Measurements from ENCODE around the gene C2orf69. TPM values are rescaled to one million over a fixed set of nuclear protein-coding genes. Genes with fewer than 3 reads are reported as not detected.

The C2orf69 gene
- total RNA-seq, 1 donor from 2014 or later: 11.3 TPM

GRCh38 chr2:199883474-199884212, 27.4 kb upstream of the C2orf69 start:
- H3K36me3 ChIP-seq: no peaks in the 10 kb centered on the region
- ATAC-seq (no peak), DNase-seq (no peak)
- H3K27ac ChIP-seq: no peak overlapping the region
- no peaks in the 10 kb centered on the region for H3K4me1 ChIP-seq
- no peaks in the 10 kb centered on the region for H3K9me3 ChIP-seq
- H3K27me3 ChIP-seq: no peaks in the 10 kb centered on the region
- intact Hi-C loops (cut with DNase I): no loop called here
- no peak overlapping the region for H3K4me3 ChIP-seq
- no peak for TF ChIP-seq CTCF (IDR thresholded peaks at IDR 0.05)

GRCh38 chr2:199895406-199895805, 15.7 kb upstream of the C2orf69 start:
- ATAC-seq (no peak), DNase-seq (no peak)
- no peak for TF ChIP-seq CTCF (IDR thresholded peaks at IDR 0.05)
- Histone ChIP-seq H3K9me3 (no peaks in the 10 kb centered on the region), H3K27ac (no peak overlapping the region), H3K27me3 (no peaks in the 10 kb centered on the region), H3K4me1 (no peaks in the 10 kb centered on the region), H3K4me3 (no peak overlapping the region), H3K36me3 (no peaks in the 10 kb centered on the region)
- intact Hi-C loops (cut with DNase I): no loop called here

DNA sequence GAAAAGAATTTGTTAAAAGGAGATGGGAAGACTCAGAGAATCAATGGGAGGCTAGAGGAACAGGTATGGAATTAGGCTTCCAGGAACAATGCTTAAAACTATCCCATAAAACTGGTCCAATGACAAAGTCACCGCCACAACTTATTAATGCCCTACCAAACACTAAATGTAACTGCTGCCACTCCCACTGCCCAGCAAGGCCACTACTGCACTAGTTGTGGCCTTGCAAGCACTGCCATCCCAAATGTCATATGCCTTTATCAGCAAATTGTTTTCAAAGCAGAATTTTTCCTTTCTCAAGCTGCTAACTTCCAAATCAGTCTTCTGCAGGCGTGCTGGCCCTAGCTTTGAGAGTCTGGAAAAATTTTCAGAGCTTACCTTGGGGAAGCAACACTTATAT, 14.5 kb upstream of the C2orf69 start:
- no peak for DNase-seq
- intact Hi-C loops (cut with DNase I): no loop called here
- H3K9me3 ChIP-seq: no peaks in the 10 kb centered on the region
- no peak for TF ChIP-seq CTCF (IDR thresholded peaks at IDR 0.05)
- H3K36me3 ChIP-seq: no peaks in the 10 kb centered on the region
- H3K27me3 ChIP-seq: no peaks in the 10 kb centered on the region
- H3K4me1 ChIP-seq: no peaks in the 10 kb centered on the region
- no peak overlapping the region for H3K4me3 ChIP-seq
- H3K27ac ChIP-seq: no peak overlapping the region
- no peak for ATAC-seq

DNA sequence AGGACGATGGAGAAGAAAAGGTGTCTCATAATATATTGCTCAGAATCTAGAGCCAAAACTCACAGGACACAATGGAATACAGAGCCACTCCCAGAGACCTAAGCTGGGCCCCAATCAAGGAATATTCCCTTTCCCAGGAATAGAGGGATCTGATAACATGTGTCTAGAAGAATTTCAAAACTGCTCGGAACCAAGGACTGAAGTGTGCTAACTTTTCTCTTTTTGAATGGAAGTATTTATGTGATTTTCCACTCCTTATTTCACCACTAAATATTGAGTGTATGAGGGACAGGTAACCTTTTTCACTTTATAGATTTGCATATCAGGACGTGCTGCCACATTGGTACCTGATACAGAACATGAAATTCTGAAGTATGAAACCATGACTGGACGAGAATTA, 9.2 kb upstream of the C2orf69 start:
- Histone ChIP-seq H3K9me3 (no peaks in the 10 kb centered on the region), H3K27ac (no peak overlapping the region), H3K4me3 (no peak overlapping the region), H3K4me1 (no peaks in the 10 kb centered on the region), H3K36me3 (no peaks in the 10 kb centered on the region), H3K27me3 (no peaks in the 10 kb centered on the region)
- no peak for DNase-seq
- no peak for TF ChIP-seq CTCF (IDR thresholded peaks at IDR 0.05)
- ATAC-seq: no peak
- intact Hi-C loops (cut with DNase I): no loop called here

- no peak for TF ChIP-seq CTCF (IDR thresholded peaks at IDR 0.05)
- no peaks in the 10 kb centered on the region for H3K36me3 ChIP-seq
- intact Hi-C loops (cut with DNase I): no loop called here
Measured at GRCh38 chr2:199902486-199903110, 8.5 kb upstream of the C2orf69 start.

More at GRCh38 chr2:199902486-199903110, 8.5 kb upstream of the C2orf69 start:
- H3K27ac ChIP-seq: no peak overlapping the region
- no peaks in the 10 kb centered on the region for H3K9me3 ChIP-seq
- H3K27me3 ChIP-seq: no peaks in the 10 kb centered on the region
- no peak overlapping the region for H3K4me3 ChIP-seq
- ATAC-seq (no peak), DNase-seq (no peak)
- H3K4me1 ChIP-seq: no peaks in the 10 kb centered on the region

Data from upper lobe of right lung (tissue), 1 donor.